ENCODE results near the gene TMEM168. TPM values are rescaled to one million over a fixed set of nuclear protein-coding genes. Genes with fewer than 3 reads are reported as not detected.
"Not testable (repeated sequence)": the region's sequence is repeated elsewhere in the genome, so short reads cannot be mapped to it uniquely, and the experiment has no call there.

TMEM168 gene
- total and polyA plus RNA-seq, 9 donors: 22.8 to 35.5 (median 26.7) TPM

- Histone ChIP-seq H3K4me1 (ENCODE audit: control insufficient read depth, insufficient read depth, low read length) (peaks cover 4% of the 10 kb centered on the region), H3K9me3 (replicated peaks; ENCODE audit: control insufficient read depth, low read depth, low read length) (no peaks in the 10 kb centered on the region), H3K4me3 (ENCODE audit: low read length) (no peak overlapping the region), H3K27me3 (ENCODE audit: control insufficient read depth, insufficient read depth, low read length) (no peaks in the 10 kb centered on the region), H3K36me3 (ENCODE audit: control insufficient read depth, insufficient read depth, low read length) (no peaks in the 10 kb centered on the region), H3K27ac (ENCODE audit: low read length) (no peak overlapping the region)
- 50% methylated on average over 1 of the region's 2 CpGs for WGBS (ENCODE audit: insufficient coverage)
- DNase-seq: no peak
Observed at GRCh38 chr7:112800486-112800885, 10.3 kb upstream of the TMEM168 start.

DNA sequence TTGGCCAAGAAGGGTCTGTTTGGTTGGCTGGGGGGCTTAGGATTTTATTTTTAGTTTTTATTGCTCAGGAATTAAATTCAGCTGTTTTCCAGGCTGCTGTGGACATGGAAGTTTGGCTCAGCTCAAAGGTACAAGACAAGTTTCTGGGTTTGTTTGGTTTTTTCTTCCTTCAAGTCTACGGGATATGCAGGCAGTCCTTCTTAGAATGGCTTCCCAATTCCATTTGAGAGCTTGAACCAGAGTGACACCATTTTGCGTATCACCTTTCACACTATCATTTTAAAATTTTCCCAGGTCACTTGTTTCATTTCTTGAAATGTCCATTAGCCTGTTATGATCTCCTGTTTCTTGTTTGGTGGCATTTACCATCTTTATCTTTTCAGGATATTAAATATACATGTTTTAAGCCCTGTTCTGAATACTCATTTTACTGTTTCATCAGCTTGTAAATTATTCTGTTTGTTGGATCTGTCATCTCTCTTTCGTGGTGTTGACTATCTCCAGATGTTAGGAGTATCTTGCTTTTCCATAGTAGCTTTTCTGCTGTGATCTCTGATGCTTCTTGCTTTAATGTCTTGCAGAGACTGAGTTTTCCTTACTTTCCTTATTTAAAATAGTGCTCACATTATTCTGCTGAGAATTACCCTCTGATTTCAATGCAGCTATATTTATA is 9.4 kb upstream of the TMEM168 start:
- no peak overlapping the region for H3K4me3 ChIP-seq (ENCODE audit: low read length)
- H3K4me1 ChIP-seq (ENCODE audit: control insufficient read depth, insufficient read depth, low read length): peaks cover 4% of the 10 kb centered on the region
- H3K36me3 ChIP-seq (ENCODE audit: control insufficient read depth, insufficient read depth, low read length): no peaks in the 10 kb centered on the region
- peak; percentile 57 for DNase-seq
- no peaks in the 10 kb centered on the region for H3K27me3 ChIP-seq (ENCODE audit: control insufficient read depth, insufficient read depth, low read length)
- no peaks in the 10 kb centered on the region for H3K9me3 ChIP-seq (replicated peaks; ENCODE audit: control insufficient read depth, low read depth, low read length)
- no peak overlapping the region for H3K27ac ChIP-seq (ENCODE audit: low read length)
- 50% methylated on average over 1 of the region's 3 CpGs for WGBS (ENCODE audit: insufficient coverage)

DNA sequence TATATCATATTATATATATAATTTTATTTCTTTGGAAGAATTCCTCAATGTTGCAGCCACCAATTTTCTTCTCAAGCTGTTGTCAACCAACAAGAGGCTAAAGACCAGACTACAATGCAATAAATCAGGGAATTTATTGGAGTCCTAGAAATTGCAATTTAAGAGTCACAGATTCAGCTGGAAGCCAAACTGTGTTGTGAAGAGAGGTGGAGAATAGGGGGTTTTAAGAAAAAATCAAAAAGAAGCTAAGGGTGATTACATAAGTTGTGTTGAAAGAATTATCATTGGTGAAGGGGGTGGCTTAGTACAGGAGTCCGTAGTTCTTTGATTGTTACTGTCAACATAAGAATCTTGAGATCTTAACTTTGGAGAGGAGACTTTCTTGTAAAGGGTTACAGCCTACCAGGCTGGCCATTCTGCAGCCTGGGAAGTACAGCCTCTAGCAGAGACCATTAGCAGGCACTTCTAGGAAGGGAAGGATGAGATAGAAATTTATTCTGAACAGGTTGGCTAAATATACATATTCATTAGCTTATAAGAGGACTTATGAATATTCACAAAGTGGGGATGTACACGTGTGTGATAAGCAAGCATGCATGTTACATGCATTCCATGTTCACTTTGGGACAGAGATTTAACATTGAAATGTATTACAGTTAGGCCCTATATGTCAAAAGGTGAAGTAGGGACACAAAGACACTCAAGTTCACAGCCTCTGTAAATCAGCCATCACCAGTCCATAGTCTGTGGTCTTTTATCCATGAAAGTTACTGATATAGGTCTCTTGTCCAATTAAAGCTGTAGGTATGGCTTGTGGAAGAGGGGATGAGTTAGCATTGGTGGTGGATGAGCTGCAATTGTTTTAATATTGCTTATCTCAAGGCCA is 8.3 kb upstream of the TMEM168 start:
- no peak overlapping the region for H3K27ac ChIP-seq (ENCODE audit: low read length)
- 43% methylated on average over 1 of the region's 2 CpGs for WGBS (ENCODE audit: insufficient coverage)

GRCh38 chr7:112796552-112796951 is 6.4 kb upstream of the TMEM168 start:
- not testable (repeated sequence) for H3K27me3 ChIP-seq (ENCODE audit: control insufficient read depth, insufficient read depth, low read length); H3K4me1 ChIP-seq (ENCODE audit: control insufficient read depth, insufficient read depth, low read length); H3K27ac ChIP-seq (ENCODE audit: low read length); H3K4me3 ChIP-seq (ENCODE audit: low read length); DNase-seq; H3K9me3 ChIP-seq (replicated peaks; ENCODE audit: control insufficient read depth, low read depth, low read length); H3K36me3 ChIP-seq (ENCODE audit: control insufficient read depth, insufficient read depth, low read length)

More for the DNA sequence above, 8.3 kb upstream of the TMEM168 start:
- H3K4me1 ChIP-seq (ENCODE audit: control insufficient read depth, insufficient read depth, low read length): peaks cover 4% of the 10 kb centered on the region
- H3K36me3 ChIP-seq (ENCODE audit: control insufficient read depth, insufficient read depth, low read length): no peaks in the 10 kb centered on the region
- no peaks in the 10 kb centered on the region for H3K27me3 ChIP-seq (ENCODE audit: control insufficient read depth, insufficient read depth, low read length)
- DNase-seq: no peak
- H3K9me3 ChIP-seq (replicated peaks; ENCODE audit: control insufficient read depth, low read depth, low read length): no peaks in the 10 kb centered on the region
- no peak overlapping the region for H3K4me3 ChIP-seq (ENCODE audit: low read length)

DNA sequence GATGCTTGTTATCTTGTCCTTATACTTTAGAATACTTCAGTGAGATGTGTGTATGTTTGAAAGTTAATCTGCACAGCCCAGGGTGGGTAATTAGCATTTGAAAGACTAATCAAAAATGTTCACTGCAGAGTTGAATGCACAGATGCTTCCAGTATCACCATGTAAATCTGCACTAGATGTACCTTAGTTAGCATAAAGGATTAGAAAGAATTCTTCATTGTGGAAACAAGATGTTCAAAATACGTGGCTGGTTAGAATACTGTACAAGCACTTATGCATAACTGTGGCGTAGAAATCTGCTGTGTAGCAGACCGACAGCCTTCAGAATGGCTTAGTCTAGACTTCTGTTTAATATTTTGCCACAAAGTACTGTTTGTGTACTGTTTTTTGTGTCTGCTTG is 2.2 kb upstream of the TMEM168 start:
- H3K4me3 ChIP-seq (ENCODE audit: low read length): no peak overlapping the region
- H3K36me3 ChIP-seq (ENCODE audit: control insufficient read depth, insufficient read depth, low read length): no peaks in the 10 kb centered on the region
- H3K4me1 ChIP-seq (ENCODE audit: control insufficient read depth, insufficient read depth, low read length): peaks cover 6% of the 10 kb centered on the region
- no peak for DNase-seq
- H3K27ac ChIP-seq (ENCODE audit: low read length): no peak overlapping the region
- H3K9me3 ChIP-seq (replicated peaks; ENCODE audit: control insufficient read depth, low read depth, low read length): no peaks in the 10 kb centered on the region
- no peaks in the 10 kb centered on the region for H3K27me3 ChIP-seq (ENCODE audit: control insufficient read depth, insufficient read depth, low read length)
- 89% methylated on average over 3 of the region's 3 CpGs for WGBS (ENCODE audit: insufficient coverage)

GRCh38 chr7:112791465-112792168 is 1.4 kb upstream of the TMEM168 start:
- 96% methylated on average over 8 of the region's 15 CpGs for WGBS (ENCODE audit: insufficient coverage)

DNA sequence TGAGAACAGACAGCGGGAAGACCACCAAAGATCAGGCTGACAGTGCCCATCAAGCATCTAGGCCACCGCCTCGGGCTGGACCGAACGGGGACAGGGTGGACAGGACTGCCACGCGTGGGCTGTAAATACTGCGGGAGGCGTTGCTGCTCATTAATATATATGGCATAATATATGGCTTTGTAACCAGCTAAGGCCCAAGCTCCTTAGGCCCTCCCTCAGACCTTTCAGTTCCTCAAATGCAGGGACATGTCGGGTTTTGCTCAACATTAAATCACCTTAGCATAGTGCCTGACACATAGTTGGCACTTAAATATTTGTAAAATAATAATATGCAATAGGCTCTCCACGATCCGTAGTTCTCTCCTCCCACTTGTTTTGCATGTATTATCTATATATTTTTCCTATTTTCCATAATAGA is 402 bp upstream of the TMEM168 start:
- WGBS (ENCODE audit: insufficient coverage): 0% methylated on average over 3 of the region's 12 CpGs
- Histone ChIP-seq H3K4me3 (ENCODE audit: low read length) (peak overlapping the region; percentile 85), H3K27ac (ENCODE audit: low read length) (peak overlapping the region; percentile 97), H3K4me1 (ENCODE audit: control insufficient read depth, insufficient read depth, low read length) (peaks cover 6% of the 10 kb centered on the region), H3K27me3 (ENCODE audit: control insufficient read depth, insufficient read depth, low read length) (no peaks in the 10 kb centered on the region), H3K36me3 (ENCODE audit: control insufficient read depth, insufficient read depth, low read length) (no peaks in the 10 kb centered on the region), H3K9me3 (replicated peaks; ENCODE audit: control insufficient read depth, low read depth, low read length) (no peaks in the 10 kb centered on the region)
- no peak for DNase-seq

More at GRCh38 chr7:112791465-112792168, 1.4 kb upstream of the TMEM168 start:
- Histone ChIP-seq H3K4me1 (ENCODE audit: control insufficient read depth, insufficient read depth, low read length) (peaks cover 6% of the 10 kb centered on the region), H3K4me3 (ENCODE audit: low read length) (no peak overlapping the region), H3K9me3 (replicated peaks; ENCODE audit: control insufficient read depth, low read depth, low read length) (no peaks in the 10 kb centered on the region), H3K27me3 (ENCODE audit: control insufficient read depth, insufficient read depth, low read length) (no peaks in the 10 kb centered on the region), H3K27ac (ENCODE audit: low read length) (no peak overlapping the region), H3K36me3 (ENCODE audit: control insufficient read depth, insufficient read depth, low read length) (no peaks in the 10 kb centered on the region)
- no peak for DNase-seq

- Histone ChIP-seq H3K4me1 (ENCODE audit: control insufficient read depth, insufficient read depth, low read length) (peaks cover 6% of the 10 kb centered on the region), H3K36me3 (ENCODE audit: control insufficient read depth, insufficient read depth, low read length) (no peaks in the 10 kb centered on the region), H3K27ac (ENCODE audit: low read length) (peak overlapping the region; percentile 97), H3K9me3 (replicated peaks; ENCODE audit: control insufficient read depth, low read depth, low read length) (no peaks in the 10 kb centered on the region), H3K27me3 (ENCODE audit: control insufficient read depth, insufficient read depth, low read length) (no peaks in the 10 kb centered on the region), H3K4me3 (ENCODE audit: low read length) (peak overlapping the region; percentile 85)
- 0% methylated on average over 2 of the region's 2 CpGs for WGBS (ENCODE audit: insufficient coverage)
- DNase-seq: no peak
Observed at GRCh38 chr7:112789453-112789816, 758 bp downstream of the TMEM168 start.

DNA sequence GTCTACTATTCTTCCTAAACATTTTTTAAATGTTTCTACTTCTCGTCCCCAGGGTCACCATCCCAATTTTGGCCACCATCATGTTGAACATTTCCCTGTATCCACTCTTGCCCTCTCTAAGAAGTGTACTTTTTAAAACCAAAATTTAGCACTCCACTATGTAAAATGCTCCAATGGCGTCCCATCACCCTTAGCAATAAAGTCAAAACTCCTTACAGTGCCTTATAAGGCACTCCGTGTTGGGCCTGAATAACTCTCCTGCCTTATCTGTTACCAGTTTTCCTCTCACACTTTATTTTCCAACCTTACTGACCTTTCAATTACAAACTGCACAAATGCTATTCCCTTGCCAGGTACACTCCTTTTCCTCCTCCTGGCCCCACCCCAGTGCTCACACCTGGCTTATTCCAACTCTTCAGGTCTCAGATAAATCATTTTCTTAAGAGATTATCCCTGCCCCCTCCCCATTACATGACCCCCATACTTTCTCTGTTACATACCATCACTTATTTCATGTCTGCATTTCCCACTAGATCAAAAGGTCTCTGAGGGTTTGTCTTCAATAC is 1.3 kb downstream of the TMEM168 start:
- H3K9me3 ChIP-seq (replicated peaks; ENCODE audit: control insufficient read depth, low read depth, low read length): no peaks in the 10 kb centered on the region
- H3K36me3 ChIP-seq (ENCODE audit: control insufficient read depth, insufficient read depth, low read length): peaks cover 2% of the 10 kb centered on the region
- DNase-seq: no peak
- no peak overlapping the region for H3K27ac ChIP-seq (ENCODE audit: low read length)
- H3K4me1 ChIP-seq (ENCODE audit: control insufficient read depth, insufficient read depth, low read length): peaks cover 6% of the 10 kb centered on the region
- peak overlapping the region; percentile 85 for H3K4me3 ChIP-seq (ENCODE audit: low read length)
- 85% methylated on average over 3 of the region's 3 CpGs for WGBS (ENCODE audit: insufficient coverage)
- H3K27me3 ChIP-seq (ENCODE audit: control insufficient read depth, insufficient read depth, low read length): no peaks in the 10 kb centered on the region

DNA sequence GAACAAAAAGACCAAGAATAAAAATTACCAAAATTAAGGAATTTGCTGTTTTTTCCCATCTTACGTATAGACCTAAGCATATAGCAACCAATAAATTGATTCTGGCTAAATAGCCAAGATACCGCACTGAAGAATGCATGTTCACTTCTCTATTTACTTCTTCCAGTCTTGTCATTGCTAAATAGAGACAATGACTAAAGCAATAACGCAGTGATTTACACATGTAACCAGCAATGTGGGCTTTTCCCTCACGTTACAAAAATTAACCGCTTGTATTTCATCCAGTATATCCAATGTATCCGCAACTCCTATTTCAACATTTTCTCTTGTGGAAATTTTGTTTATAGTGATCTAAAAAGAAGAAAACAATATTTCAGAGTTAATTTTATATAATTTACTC is 5.6 kb downstream of the TMEM168 start:
- Histone ChIP-seq H3K27ac (ENCODE audit: low read length) (no peak overlapping the region), H3K4me3 (ENCODE audit: low read length) (no peak overlapping the region), H3K36me3 (ENCODE audit: control insufficient read depth, insufficient read depth, low read length) (peaks cover 7% of the 10 kb centered on the region), H3K4me1 (ENCODE audit: control insufficient read depth, insufficient read depth, low read length) (peaks cover 6% of the 10 kb centered on the region), H3K9me3 (replicated peaks; ENCODE audit: control insufficient read depth, low read depth, low read length) (no peaks in the 10 kb centered on the region), H3K27me3 (ENCODE audit: control insufficient read depth, insufficient read depth, low read length) (no peaks in the 10 kb centered on the region)
- WGBS (ENCODE audit: insufficient coverage): 94% methylated on average over 2 of the region's 6 CpGs
- DNase-seq: no peak
